K562 (cell line): ENCODE measurements around the gene FHIP2A. TPM values are rescaled to one million over a fixed set of nuclear protein-coding genes. Genes with fewer than 3 reads are reported as not detected.

ENCODE experiments used
- ATAC-seq: fragments of 200-7000 bp; cut with Tn5 transposase; 3 replicates; pipeline ENCODE4 v1.9.1; 2020; ENCODE audit warnings: moderate library complexity
- BruUV-seq: library from RNA; stranded (reverse); fragments of 400-500 nt; replicated peaks from 2 replicates; lab custom pipeline; 2021; lab: Mats Ljungman, UMichigan
- CTCF ChIA-PET: fragments of 300-600 bp; formaldehyde crosslinking; extraction: SDS; loops from one replicate; lab custom pipeline; 2021; ENCODE audit warnings: low intra/inter-chr PET ratio; lab: Yijun Ruan, JAX
- POLR2A ChIA-PET: fragments of 300-600, 350-650 bp; sonication (Branson Sonifier 250); formaldehyde crosslinking; extraction: SDS; loops from one replicate; lab custom pipeline; 2021; ENCODE audit warnings: antibody characterized with exemption, inconsistent platforms; lab: Yijun Ruan, JAX
- DNase-seq, 4 experiments: peaks; one replicate each; pipeline versions ENCODE4 v3.0.0 to v3.0.0-alpha.2; 2011 to 2018; ENCODE audit warnings: low spot score in 3 of 4, mixed read lengths in 3 of 4; ENCODE audit errors: extremely low read depth in 1 of 4
- FAIRE-seq: peaks from 2 replicates; lab custom pipeline; 2011; peaks lifted over from hg19 to GRCh38; lab: Jason Lieb, UNC
- H2AFZ ChIP-seq: 2 replicates; pipeline ENCODE4 v1.6.0; 2011; ENCODE audit warnings: low read depth, low read length, control low read depth, inconsistent platforms
- H3K27ac ChIP-seq: fragments of 200-600 bp; 3 replicates; pipeline ENCODE4 v1.8.0; 2011; ENCODE audit warnings: low read depth, mild to moderate bottlenecking, control low read depth, inconsistent platforms, low read length, moderate library complexity, mixed read lengths; ENCODE audit errors: extremely low read depth
- H3K27me3 ChIP-seq, 2 experiments: fragments of 300-600 bp in 1 of 2; 2 replicates in 1 of 2; 3 replicates in 1 of 2; pipeline versions ENCODE4 v1.6.0 to v1.8.0; 2011; ENCODE audit warnings: inconsistent platforms in 2 of 2, low read length in 2 of 2, mild to moderate bottlenecking in 1 of 2, mixed read lengths in 1 of 2, moderate library complexity in 1 of 2; ENCODE audit not compliant: control insufficient read depth in 2 of 2, insufficient read depth in 2 of 2
- H3K36me3 ChIP-seq: fragments of 300-600 bp; 3 replicates; pipeline ENCODE4 v1.8.0; 2011; ENCODE audit warnings: mild to moderate bottlenecking, low read length, inconsistent platforms; ENCODE audit not compliant: control insufficient read depth, insufficient read depth
- H3K4me1 ChIP-seq, 2 experiments: fragments of 200-600 bp in 1 of 2; replicated peaks in 1 of 2; 2 replicates in 1 of 2; 3 replicates in 1 of 2; pipeline versions ENCODE4 v1.5.1 to v1.8.0; 2011; ENCODE audit warnings: inconsistent platforms in 2 of 2, low read length in 2 of 2, mild to moderate bottlenecking in 1 of 2, mixed read lengths in 1 of 2, moderate library complexity in 1 of 2; ENCODE audit not compliant: control insufficient read depth in 2 of 2, insufficient read depth in 2 of 2
- H3K4me2 ChIP-seq: 2 replicates; pipeline ENCODE4 v1.6.1; 2011; ENCODE audit warnings: low read length, control low read depth, inconsistent platforms, mixed read lengths; ENCODE audit not compliant: insufficient read depth
- H3K4me3 ChIP-seq: fragments of 200-600 bp; sonication (generic), shearing (Covaris generic); 2 replicates; pipeline ENCODE4 v1.5.1; 2016; ENCODE audit warnings: control low read depth, inconsistent platforms
- H3K79me2 ChIP-seq: fragments of 200-600 bp; 3 replicates; pipeline ENCODE4 v1.8.0; 2011; ENCODE audit warnings: low read length, inconsistent platforms; ENCODE audit not compliant: control insufficient read depth, insufficient read depth
- H3K9ac ChIP-seq, 2 experiments: 2 replicates each; pipeline versions ENCODE4 v1.6.0 to v1.6.1; 2011; ENCODE audit warnings: low read depth in 2 of 2, low read length in 2 of 2, control low read depth in 1 of 2, inconsistent platforms in 1 of 2, mild to moderate bottlenecking in 1 of 2, mixed read lengths in 1 of 2; ENCODE audit not compliant: insufficient read depth in 1 of 2
- H3K9me1 ChIP-seq: one replicate; pipeline ENCODE4 v1.6.0; 2011; ENCODE audit warnings: inconsistent platforms, mild to moderate bottlenecking, low read length, moderate library complexity; ENCODE audit not compliant: control insufficient read depth, insufficient read depth
- H3K9me3 ChIP-seq: replicated peaks from 2 replicates; pipeline ENCODE4 v1.5.1; 2011; ENCODE audit warnings: low read depth, low read length, inconsistent platforms; ENCODE audit not compliant: control insufficient read depth, insufficient read depth
- H4K20me1 ChIP-seq: replicated peaks from 2 replicates; pipeline ENCODE4 v1.6.1; 2011; ENCODE audit warnings: low read length, inconsistent platforms, mixed read lengths; ENCODE audit not compliant: control insufficient read depth, insufficient read depth
- CREB1 ChIP-seq, 2 experiments: sonication (generic) in 1 of 2; formaldehyde crosslinking in 1 of 2; IDR thresholded peaks; 2 replicates each; pipeline versions ENCODE4 v1.6.1 to v1.8.0; 2012 to 2022; ENCODE audit warnings: inconsistent platforms in 1 of 2, mild to moderate bottlenecking in 1 of 2, missing genetic modification reagents in 1 of 2, moderate library complexity in 1 of 2
- EHMT2 ChIP-seq: fragments of 450-650 bp; IDR thresholded peaks from 2 replicates; pipeline ENCODE4 v1.6.1; 2018; ENCODE audit warnings: antibody characterized with exemption
- ERF ChIP-seq: fragments of 450-650 bp; formaldehyde crosslinking; IDR thresholded peaks from 2 replicates; pipeline ENCODE4 v1.4.0; 2020; ENCODE audit warnings: mild to moderate bottlenecking, mixed read lengths
- IFI16 ChIP-seq: fragments of 250-450 bp; sonication (Bioruptor Pico); IDR thresholded peaks from 2 replicates; pipeline ENCODE4 v2.1.2; 2022; ENCODE audit warnings: mild to moderate bottlenecking, inconsistent platforms
- STAT5B ChIP-seq: fragments of 250-450 bp; sonication (Bioruptor Pico); IDR thresholded peaks from 2 replicates; pipeline ENCODE4 v1.8.0; 2021; ENCODE audit warnings: mild to moderate bottlenecking, inconsistent platforms
- TBP ChIP-seq: optimal IDR thresholded peaks from 2 replicates; pipeline ENCODE3; 2011; ENCODE audit warnings: low read depth, low read length, improper control_type of control experiment
- ZC3H8 ChIP-seq: fragments of 450-650 bp; IDR thresholded peaks from 2 replicates; pipeline ENCODE4 v1.6.1; 2017
- ZNF146 ChIP-seq: IDR thresholded peaks from one replicate; pipeline ENCODE4 v1.6.1; 2018; ENCODE audit warnings: missing compliant biosample characterization; ENCODE audit not compliant: unreplicated experiment
- ZNF644 ChIP-seq: fragments of 200-800 bp; sonication (Bioruptor generic); IDR thresholded peaks from 2 replicates; pipeline ENCODE4 v1.6.1; 2016; ENCODE audit warnings: low read depth, missing genetic modification characterization, missing compliant biosample characterization
- WGBS: fragments of 100-300 bp; shearing (Covaris generic); methylation state at CpG from one replicate; pipeline ENCODE4 v1.1.6; 2016; ENCODE audit warnings: low coverage, mixed read lengths; ENCODE audit not compliant: insufficient coverage; ENCODE audit errors: missing lambda C conversion rate; 5-methylcytosine and 5-hydroxymethylcytosine counted together
- in situ Hi-C: fragments of 300-500 bp; cut with MboI; formaldehyde crosslinking; loops from 4 replicates; pipeline ENCODE4 v1.15.0; 2018; ENCODE audit warnings: inconsistent platforms, mixed read lengths
- intact Hi-C: fragments of 100-400 bp; cut with micrococcal nuclease; formaldehyde crosslinking; loops from 2 replicates; pipeline ENCODE4 v1.14.2; 2022
- polyA plus RNA-seq, 8 experiments: library from polyadenylated mRNA; depleted of rRNA in 4 of 8; stranded (reverse) in 5 of 8; unstranded in 3 of 8; fragments of >200 nt; fragmentation: Nextera tagmentation in 2 of 8; fragmentation: Illumina TruSeq in 1 of 8; extraction: Ambion mirVana in 2 of 8; extraction: Trizol in 1 of 8; gene quantifications; 2 replicates each; pipeline versions ENCODE4 v1.2.1 to v1.2.3, GENCODE V29; 2011 to 2014; ENCODE audit warnings: inconsistent platforms in 1 of 8, missing spikeins in 1 of 8
- total RNA-seq, 7 experiments: library from RNA; depleted of rRNA in 6 of 7; stranded (reverse); fragments of >200 nt in 6 of 7; fragmentation: Illumina TruSeq in 2 of 7; extraction: Trizol in 2 of 7; gene quantifications; 2 replicates each; pipeline versions ENCODE4 v1.2.1 to v1.2.3, GENCODE V29; 2011 to 2021; ENCODE audit warnings: low replicate concordance in 1 of 7
- TF ChIP-seq, protein P1 (sequence below): sonication (generic); formaldehyde crosslinking; IDR thresholded peaks from 2 replicates; pipeline ENCODE4 v1.8.0; 2023; ENCODE audit warnings: missing genetic modification reagents, mild to moderate bottlenecking, borderline replicate concordance
- TF ChIP-seq, protein P2 (sequence below): fragments of 200-800 bp; sonication (Bioruptor generic); IDR thresholded peaks from 2 replicates; pipeline ENCODE4 v1.6.1; 2017; ENCODE audit warnings: missing genetic modification characterization, missing compliant biosample characterization
- TF ChIP-seq, protein P3 (sequence below), 2 experiments: fragments of 450-650 bp in 1 of 2; sonication (generic) in 1 of 2; formaldehyde crosslinking; conservative IDR thresholded peaks; 2 replicates each; pipeline versions ENCODE4 v1.4.0 to v1.8.1; 2020 to 2022; ENCODE audit warnings: mild to moderate bottlenecking in 1 of 2, missing genetic modification reagents in 1 of 2

Gene FHIP2A
- total and polyA plus RNA-seq, 9 of the 15 experiments (the other 6 are each of a cell fraction or from before 2014, with no cell fraction given) = 1.5 to 7.4 (median 3.3) TPM

DNA sequence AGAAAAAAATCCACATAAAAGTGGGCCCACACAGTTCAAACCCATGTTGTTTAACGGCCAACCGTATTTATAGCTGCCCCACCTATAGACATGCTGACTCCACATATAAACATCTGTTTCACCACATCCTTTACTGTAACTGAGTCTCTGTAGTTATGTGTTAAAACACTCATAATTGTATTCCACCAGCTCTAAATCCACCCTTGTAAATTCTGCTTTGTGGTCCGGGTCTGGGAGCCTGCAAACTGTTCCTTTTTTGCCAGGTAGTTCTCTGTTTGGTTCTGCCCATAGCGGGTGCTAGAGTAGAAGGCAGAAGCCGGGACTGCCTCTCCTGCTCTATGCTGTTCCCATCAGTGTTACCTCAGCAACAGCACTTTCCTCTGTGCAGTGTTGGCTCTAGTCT lies 20.2 kb upstream of the FHIP2A start:
- Histone ChIP-seq H3K4me3 (no peak overlapping the region), H3K4me1 (no peaks in the 10 kb centered on the region), H4K20me1 (no peaks in the 10 kb centered on the region), H3K9me1 (no peaks in the 10 kb centered on the region), H2AFZ (no peak overlapping the region), H3K27ac (no peak overlapping the region), H3K79me2 (no peaks in the 10 kb centered on the region), H3K36me3 (no peaks in the 10 kb centered on the region), H3K27me3 (no peaks in the 10 kb centered on the region), H3K9me3 (no peaks in the 10 kb centered on the region), H3K9ac (no peak overlapping the region), H3K4me2 (no peak overlapping the region)
- 2% methylated on average over 4 of the region's 5 CpGs for WGBS
- BruUV-seq = no TSS peak
- DNase-seq (no peak), FAIRE-seq (no peak), ATAC-seq (no peak)
- intact Hi-C loops = no loop called here
- POLR2A ChIA-PET = no interaction called here
- CTCF ChIA-PET = no interaction called here
- in situ Hi-C loops = no loop called here
- no peak for TF ChIP-seq ZNF644 (tag)
- TF ChIP-seq, protein P1, sequence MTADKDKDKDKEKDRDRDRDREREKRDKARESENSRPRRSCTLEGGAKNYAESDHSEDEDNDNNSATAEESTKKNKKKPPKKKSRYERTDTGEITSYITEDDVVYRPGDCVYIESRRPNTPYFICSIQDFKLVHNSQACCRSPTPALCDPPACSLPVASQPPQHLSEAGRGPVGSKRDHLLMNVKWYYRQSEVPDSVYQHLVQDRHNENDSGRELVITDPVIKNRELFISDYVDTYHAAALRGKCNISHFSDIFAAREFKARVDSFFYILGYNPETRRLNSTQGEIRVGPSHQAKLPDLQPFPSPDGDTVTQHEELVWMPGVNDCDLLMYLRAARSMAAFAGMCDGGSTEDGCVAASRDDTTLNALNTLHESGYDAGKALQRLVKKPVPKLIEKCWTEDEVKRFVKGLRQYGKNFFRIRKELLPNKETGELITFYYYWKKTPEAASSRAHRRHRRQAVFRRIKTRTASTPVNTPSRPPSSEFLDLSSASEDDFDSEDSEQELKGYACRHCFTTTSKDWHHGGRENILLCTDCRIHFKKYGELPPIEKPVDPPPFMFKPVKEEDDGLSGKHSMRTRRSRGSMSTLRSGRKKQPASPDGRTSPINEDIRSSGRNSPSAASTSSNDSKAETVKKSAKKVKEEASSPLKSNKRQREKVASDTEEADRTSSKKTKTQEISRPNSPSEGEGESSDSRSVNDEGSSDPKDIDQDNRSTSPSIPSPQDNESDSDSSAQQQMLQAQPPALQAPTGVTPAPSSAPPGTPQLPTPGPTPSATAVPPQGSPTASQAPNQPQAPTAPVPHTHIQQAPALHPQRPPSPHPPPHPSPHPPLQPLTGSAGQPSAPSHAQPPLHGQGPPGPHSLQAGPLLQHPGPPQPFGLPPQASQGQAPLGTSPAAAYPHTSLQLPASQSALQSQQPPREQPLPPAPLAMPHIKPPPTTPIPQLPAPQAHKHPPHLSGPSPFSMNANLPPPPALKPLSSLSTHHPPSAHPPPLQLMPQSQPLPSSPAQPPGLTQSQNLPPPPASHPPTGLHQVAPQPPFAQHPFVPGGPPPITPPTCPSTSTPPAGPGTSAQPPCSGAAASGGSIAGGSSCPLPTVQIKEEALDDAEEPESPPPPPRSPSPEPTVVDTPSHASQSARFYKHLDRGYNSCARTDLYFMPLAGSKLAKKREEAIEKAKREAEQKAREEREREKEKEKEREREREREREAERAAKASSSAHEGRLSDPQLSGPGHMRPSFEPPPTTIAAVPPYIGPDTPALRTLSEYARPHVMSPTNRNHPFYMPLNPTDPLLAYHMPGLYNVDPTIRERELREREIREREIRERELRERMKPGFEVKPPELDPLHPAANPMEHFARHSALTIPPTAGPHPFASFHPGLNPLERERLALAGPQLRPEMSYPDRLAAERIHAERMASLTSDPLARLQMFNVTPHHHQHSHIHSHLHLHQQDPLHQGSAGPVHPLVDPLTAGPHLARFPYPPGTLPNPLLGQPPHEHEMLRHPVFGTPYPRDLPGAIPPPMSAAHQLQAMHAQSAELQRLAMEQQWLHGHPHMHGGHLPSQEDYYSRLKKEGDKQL (CRISPR knock-in tag) = no peak
- no peak for TF ChIP-seq ERF (CRISPR knock-in tag)
- TF ChIP-seq, protein P2, sequence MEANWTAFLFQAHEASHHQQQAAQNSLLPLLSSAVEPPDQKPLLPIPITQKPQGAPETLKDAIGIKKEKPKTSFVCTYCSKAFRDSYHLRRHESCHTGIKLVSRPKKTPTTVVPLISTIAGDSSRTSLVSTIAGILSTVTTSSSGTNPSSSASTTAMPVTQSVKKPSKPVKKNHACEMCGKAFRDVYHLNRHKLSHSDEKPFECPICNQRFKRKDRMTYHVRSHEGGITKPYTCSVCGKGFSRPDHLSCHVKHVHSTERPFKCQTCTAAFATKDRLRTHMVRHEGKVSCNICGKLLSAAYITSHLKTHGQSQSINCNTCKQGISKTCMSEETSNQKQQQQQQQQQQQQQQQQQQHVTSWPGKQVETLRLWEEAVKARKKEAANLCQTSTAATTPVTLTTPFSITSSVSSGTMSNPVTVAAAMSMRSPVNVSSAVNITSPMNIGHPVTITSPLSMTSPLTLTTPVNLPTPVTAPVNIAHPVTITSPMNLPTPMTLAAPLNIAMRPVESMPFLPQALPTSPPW (CRISPR knock-in tag) = no peak
- TF ChIP-seq IFI16 (CRISPR knock-in tag) = no peak
- no peak for TF ChIP-seq EHMT2
- no peak for TF ChIP-seq ZC3H8
- no peak for TF ChIP-seq TBP
- TF ChIP-seq ZNF146 = no peak
- TF ChIP-seq, protein P3, sequence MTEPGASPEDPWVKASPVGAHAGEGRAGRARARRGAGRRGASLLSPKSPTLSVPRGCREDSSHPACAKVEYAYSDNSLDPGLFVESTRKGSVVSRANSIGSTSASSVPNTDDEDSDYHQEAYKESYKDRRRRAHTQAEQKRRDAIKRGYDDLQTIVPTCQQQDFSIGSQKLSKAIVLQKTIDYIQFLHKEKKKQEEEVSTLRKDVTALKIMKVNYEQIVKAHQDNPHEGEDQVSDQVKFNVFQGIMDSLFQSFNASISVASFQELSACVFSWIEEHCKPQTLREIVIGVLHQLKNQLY (CRISPR knock-in tag; conservative IDR thresholded peaks at IDR 0.05) = no peak
- no peak for TF ChIP-seq CREB1 (IDR thresholded peaks at IDR 0.05)
- TF ChIP-seq CREB1 (CRISPR knock-in tag; IDR thresholded peaks at IDR 0.05) = no peak
- no peak for TF ChIP-seq STAT5B (CRISPR knock-in tag)
